Measurements from ENCODE around the gene CYP8B1.

DNA sequence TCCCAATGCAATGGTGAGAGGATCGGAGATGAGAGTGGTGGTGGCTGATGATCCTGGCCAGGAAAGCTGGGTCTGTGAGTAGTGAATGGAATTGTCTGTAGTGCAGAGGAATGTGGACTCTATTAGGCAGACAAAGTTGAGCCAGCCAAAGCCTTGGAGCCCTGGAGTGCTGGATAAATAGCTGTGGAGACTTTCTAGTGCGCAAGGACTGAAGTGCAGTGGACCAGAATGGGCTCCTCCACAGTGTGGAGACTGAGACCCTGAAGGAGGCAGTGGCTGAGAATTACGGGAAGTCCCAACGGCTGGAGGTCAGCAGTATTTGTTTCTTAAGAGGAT, 31.1 kb upstream of the CYP8B1 start:
- TF ChIP-seq EZH2 (IDR thresholded peaks at IDR 0.05) (no peak), POLR2AphosphoS5 (IDR thresholded peaks at IDR 0.05; ENCODE audit: borderline replicate concordance, low read depth, low read length) (no peak), FOXP2 (optimal IDR thresholded peaks at IDR 0.05; ENCODE audit: control extremely low read depth, extremely low read length, insufficient read depth) (no peak)

Measured in SK-N-MC (cell line).